Kidney tubule cell (primary cell): ENCODE data around the gene HMGB2.

ENCODE experiments used
- DNase-seq: peaks from one replicate; pipeline ENCODE4 v3.0.0-alpha.2; 2018; ENCODE audit warnings: low spot score

HMGB2 gene

DNA sequence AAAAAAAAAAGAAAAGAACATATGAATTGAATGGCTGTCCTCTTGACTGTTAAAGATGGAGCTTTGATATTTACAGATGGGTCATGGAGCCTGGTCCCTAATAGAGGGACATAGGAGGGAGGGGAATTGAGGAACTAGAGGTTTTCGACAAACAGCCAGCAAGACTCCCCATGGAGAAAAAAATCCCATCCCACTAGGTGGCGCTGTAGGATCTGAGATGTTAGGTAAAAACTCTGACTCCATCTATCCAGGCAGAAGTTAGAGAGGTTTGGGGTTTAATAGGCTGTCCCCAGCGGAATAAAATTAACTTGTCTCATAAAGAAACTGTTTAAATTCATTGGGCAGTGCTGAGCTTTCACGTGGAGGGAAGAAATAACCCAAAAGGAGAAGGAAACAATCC, 45.9 kb downstream of the HMGB2 start:
- peak; percentile 55 for DNase-seq

DNA sequence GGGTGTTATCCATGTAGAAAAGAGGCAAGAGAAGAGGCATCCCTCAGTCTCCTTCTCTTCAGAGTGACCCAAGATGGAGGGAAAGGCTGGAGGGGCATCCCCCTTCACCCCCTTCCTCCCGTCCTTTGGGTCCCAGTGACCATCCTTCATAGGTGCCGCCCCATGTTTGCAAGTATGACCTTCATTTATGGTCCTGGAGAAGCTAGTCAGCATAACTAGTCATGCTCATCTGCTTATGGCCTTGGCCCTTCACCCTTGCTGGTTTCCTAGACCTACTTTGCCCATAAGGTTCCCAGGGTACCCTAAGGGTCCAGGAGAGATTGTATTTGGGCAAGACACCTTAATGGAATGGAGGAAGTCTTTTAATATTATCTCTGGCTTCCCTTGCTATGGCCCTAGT, 46.7 kb downstream of the HMGB2 start:
- DNase-seq: no peak

DNA sequence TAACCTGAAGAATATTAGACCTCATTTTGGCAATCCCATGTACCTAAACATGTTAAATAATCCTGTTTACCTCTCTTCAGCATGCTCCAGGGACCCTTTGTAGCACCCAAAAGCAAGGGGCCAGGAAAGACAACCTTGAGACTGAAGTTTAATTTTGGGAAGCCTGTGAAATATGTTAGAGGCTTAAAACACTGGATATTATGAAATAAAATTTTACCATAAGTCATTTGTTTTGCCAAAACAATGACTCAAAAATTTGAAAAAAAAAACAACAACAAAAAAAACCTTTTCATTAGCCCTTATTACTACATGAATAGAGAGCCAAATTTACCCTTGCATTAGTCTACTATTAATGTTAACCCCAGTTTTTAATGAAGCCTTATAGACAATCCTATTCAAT, 49.7 kb downstream of the HMGB2 start:
- no peak for DNase-seq

DNA sequence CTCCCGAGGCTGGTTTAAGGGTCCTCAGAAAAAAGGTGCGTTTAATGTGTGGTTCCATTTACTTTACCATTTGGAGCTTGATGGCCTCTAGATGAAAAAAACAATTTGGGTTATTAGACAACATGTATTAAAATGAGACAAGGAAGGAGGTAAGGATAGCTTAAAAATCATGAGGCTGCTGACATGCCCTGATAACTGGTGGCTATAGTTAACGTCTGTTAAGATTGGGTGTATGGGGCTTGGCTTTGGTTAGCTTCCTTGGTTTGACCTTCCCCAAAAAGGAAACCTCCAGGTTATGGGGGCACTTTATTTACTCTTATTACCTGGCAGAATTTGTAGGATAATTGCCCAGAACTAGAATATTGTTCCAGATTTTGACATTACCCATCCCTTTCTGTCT, 51.5 kb downstream of the HMGB2 start:
- DNase-seq: no peak

DNA sequence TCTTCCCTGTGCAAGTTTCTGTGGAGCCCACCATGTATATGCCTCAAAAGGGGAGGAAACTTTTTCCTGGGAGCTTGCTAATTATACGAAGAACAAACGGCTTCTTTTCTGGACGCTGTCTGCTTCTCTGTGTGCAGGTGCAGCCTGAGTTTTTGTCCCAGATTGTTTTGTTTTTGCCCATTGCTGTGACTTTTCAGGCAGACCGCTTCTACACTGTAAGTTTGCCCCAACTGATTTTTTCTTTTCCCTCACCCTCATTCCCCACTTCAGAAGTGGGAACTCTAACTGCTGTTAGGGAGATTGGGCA, 51.9 kb downstream of the HMGB2 start:
- no peak for DNase-seq

GRCh38 chr4:173281406-173282255, 52.5 kb downstream of the HMGB2 start:
- no peak for DNase-seq
